Measurements from ENCODE around the gene BCAS4. TPM values are rescaled to one million over a fixed set of nuclear protein-coding genes. Genes with fewer than 3 reads are reported as not detected.
"Not testable (repeated sequence)": the region's sequence is repeated elsewhere in the genome, so short reads cannot be mapped to it uniquely, and the experiment has no call there.

The BCAS4 gene
- total RNA-seq, 1 donor from 2014 or later: 3.9 TPM

DNA sequence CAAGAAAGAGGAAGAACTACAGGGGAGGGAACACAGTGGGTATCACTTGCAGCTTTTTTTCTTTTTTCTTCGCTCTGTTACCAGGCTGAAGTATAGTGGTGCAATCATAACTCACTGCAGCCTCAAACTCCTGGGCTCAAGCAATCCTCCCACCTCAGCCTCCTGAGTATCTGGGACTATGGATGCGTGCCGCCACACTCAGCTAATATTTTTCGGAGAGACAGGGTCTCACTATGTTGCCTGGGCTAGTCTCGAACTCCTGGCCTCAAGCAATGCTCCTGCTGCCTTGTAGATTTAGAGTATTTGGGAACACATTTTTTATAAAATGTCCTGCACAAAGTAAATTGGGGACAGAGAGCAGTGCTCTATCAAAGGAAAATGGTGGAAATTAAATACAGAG lies 35.2 kb upstream of the BCAS4 start:
- peaks cover 19% of the 10 kb centered on the region for H3K4me1 ChIP-seq
- ATAC-seq (no peak), DNase-seq (no peak)
- intact Hi-C loops (cut with DNase I): no loop called here
- no peak overlapping the region for H3K4me3 ChIP-seq
- no peaks in the 10 kb centered on the region for H3K27me3 ChIP-seq (ENCODE audit: low read depth)
- TF ChIP-seq, protein P1, sequence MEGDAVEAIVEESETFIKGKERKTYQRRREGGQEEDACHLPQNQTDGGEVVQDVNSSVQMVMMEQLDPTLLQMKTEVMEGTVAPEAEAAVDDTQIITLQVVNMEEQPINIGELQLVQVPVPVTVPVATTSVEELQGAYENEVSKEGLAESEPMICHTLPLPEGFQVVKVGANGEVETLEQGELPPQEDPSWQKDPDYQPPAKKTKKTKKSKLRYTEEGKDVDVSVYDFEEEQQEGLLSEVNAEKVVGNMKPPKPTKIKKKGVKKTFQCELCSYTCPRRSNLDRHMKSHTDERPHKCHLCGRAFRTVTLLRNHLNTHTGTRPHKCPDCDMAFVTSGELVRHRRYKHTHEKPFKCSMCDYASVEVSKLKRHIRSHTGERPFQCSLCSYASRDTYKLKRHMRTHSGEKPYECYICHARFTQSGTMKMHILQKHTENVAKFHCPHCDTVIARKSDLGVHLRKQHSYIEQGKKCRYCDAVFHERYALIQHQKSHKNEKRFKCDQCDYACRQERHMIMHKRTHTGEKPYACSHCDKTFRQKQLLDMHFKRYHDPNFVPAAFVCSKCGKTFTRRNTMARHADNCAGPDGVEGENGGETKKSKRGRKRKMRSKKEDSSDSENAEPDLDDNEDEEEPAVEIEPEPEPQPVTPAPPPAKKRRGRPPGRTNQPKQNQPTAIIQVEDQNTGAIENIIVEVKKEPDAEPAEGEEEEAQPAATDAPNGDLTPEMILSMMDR (IDR thresholded peaks at IDR 0.05): no peak
- no peaks in the 10 kb centered on the region for H3K36me3 ChIP-seq
- no peak overlapping the region for H3K27ac ChIP-seq
- H3K9me3 ChIP-seq: no peaks in the 10 kb centered on the region

DNA sequence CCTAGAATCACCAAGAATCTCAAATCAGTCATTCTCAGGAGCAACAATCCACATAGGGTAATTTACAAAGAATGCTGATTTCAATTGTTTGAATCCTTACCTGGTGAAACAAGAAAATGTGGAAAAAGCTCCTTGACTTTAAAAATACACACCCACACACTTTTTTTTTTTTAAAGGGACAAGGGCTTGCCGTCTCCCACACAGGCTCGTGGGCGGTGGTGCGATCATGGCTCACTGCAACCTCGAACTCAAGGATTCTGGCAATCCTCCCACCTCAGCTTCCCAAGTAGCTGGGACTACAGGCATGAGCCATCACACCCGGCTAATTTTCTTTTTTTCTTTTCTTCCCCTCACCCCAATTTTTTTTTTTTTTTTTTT lies 32.8 kb upstream of the BCAS4 start:
- TF ChIP-seq, protein P1 (IDR thresholded peaks at IDR 0.05): no peak
- no peaks in the 10 kb centered on the region for H3K9me3 ChIP-seq
- peaks cover 19% of the 10 kb centered on the region for H3K4me1 ChIP-seq
- H3K36me3 ChIP-seq: no peaks in the 10 kb centered on the region
- no peak for DNase-seq
- H3K4me3 ChIP-seq: no peak overlapping the region
- no peaks in the 10 kb centered on the region for H3K27me3 ChIP-seq (ENCODE audit: low read depth)
- intact Hi-C loops (cut with DNase I): no loop called here
- H3K27ac ChIP-seq: peak overlapping the region; percentile 80
- ATAC-seq: peak; percentile 36 to 61

DNA sequence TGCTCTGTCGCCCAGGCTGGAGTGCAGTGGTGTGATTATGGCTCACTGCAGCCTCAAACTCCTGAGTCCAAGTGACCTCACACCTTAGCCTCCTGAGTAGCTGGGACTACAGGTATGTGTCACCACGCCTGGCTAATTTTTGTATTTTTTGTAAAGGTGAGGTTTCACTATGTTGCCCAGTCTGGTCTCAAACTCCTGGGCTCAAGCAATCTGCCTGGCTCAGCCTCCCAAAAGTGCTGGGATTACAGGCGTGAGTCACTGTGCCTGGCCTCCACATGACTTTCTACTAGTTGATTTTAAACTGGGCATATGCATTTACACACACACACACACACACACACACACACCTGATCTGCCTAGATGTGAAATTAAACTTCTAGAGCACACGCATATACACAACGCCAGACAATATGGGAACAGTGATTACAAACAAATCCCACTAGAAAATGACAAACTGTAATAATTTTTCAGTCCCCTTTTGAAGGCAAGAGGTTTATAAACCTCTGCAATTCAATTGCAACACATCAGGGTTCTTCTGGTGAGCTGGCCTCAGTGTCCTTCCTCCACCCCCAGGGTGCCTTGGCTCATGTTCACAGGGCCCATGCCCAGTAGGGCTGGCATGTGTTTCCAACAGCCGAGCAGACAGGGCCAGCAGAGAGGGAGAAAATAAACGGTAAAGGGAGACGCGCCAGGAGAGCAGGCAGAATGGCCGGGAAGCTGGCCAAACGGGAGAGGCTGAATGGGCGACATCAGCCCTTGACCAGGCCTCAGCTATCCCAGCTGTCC lies 32.2 kb upstream of the BCAS4 start:
- peaks cover 19% of the 10 kb centered on the region for H3K4me1 ChIP-seq
- DNase-seq: peak; percentile 60
- ATAC-seq: peak; percentile 48 to 60
- no peaks in the 10 kb centered on the region for H3K27me3 ChIP-seq (ENCODE audit: low read depth)
- H3K27ac ChIP-seq: peak overlapping the region; percentile 80
- H3K36me3 ChIP-seq: no peaks in the 10 kb centered on the region
- intact Hi-C loops (cut with DNase I): no loop called here
- H3K9me3 ChIP-seq: no peaks in the 10 kb centered on the region
- H3K4me3 ChIP-seq: no peak overlapping the region
- TF ChIP-seq, protein P1 (IDR thresholded peaks at IDR 0.05): no peak

DNA sequence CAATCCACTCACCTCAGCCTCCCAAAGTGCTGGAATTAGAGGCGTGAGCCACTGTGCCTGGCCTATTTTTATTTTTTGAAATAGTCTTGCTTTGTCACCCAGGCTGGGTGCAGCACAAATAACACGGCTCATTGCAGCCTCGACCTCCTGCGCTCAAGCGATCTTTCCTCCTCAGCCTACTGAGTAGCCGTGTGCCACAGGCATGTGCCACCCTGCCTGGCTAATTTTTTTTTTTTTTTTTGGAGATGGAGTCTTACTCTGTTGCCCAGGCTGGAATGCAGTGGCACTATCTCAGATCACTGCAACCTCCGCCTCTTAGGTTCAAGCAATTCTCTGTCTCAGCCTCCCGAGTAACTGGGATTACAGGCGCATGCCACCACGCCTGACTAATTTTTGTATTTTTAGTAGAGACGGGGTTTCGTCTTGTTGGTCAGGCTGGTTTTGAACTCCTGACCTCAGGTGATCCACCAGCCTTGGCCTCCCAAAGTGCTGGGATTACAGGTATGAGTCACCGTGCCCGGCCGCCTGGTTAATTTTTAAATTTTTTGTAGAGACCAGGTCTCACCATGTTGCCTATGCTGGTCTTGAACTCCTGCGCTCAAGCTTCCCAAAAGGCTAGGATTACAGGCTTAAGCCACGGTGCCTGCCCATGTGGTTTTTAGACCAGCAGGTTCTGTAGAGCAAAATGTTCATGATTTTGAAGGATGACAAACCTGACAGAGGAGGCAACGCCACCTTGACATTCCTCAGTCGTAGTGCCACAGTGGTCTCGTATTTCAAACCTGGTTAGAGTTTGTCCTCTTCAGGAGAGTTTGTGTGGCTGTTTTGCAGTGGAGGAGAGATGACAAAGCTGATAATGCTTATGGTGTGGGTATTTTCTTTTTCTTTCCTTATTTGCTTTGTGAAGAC lies 31.1 kb upstream of the BCAS4 start:
- DNase-seq; intact Hi-C loops (cut with DNase I); H3K36me3 ChIP-seq; H3K4me3 ChIP-seq; H3K27me3 ChIP-seq (ENCODE audit: low read depth); H3K9me3 ChIP-seq; ATAC-seq: not testable (repeated sequence)
- H3K27ac ChIP-seq: peak overlapping the region; percentile 80
- peaks cover 19% of the 10 kb centered on the region for H3K4me1 ChIP-seq

DNA sequence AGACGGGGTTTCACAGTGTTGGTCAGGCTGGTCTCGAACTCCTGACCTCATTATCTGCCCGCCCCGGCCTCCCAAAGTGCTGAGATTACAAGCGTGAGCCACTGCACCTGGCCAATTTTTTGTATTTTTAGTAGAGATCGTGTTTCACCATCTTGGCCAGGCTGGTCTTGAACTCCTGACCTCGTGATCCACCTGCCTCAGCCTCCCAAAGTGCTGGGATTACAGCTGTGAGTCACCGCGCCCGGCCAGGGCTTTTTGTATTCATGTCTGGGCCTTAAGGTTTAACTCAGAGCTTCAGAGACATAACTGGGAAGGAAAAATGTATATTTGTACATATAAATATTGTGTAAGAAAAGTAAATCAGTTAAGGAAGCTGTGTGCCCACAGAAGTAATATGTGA lies 29.6 kb upstream of the BCAS4 start:
- DNase-seq; H3K9me3 ChIP-seq; H3K27ac ChIP-seq; H3K4me3 ChIP-seq; H3K27me3 ChIP-seq (ENCODE audit: low read depth); ATAC-seq; intact Hi-C loops (cut with DNase I); H3K36me3 ChIP-seq: not testable (repeated sequence)
- H3K4me1 ChIP-seq: peaks cover 19% of the 10 kb centered on the region

DNA sequence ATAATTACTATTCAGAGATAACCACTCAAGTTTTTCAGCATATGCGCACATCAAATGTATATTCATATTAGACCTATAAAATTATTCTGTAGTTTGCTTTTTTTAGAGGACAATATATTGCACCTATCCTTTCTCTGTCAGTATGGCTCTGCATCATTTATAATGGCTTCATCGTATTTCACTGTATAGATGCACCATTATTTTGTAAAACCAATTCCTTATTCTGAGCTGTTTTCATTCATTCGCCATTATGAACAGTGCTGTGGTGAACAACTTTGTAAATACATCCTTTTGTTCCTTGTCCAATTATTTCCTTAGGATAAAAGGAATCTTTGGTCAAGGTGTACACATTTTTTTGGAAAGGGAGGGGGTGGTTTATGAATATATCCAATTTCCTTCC lies 29.2 kb upstream of the BCAS4 start:
- H3K9me3 ChIP-seq: no peaks in the 10 kb centered on the region
- no peak for ATAC-seq
- peaks cover 19% of the 10 kb centered on the region for H3K4me1 ChIP-seq
- H3K27ac ChIP-seq: no peak overlapping the region
- TF ChIP-seq, protein P1 (IDR thresholded peaks at IDR 0.05): no peak
- intact Hi-C loops (cut with DNase I): no loop called here
- H3K4me3 ChIP-seq: no peak overlapping the region
- no peaks in the 10 kb centered on the region for H3K36me3 ChIP-seq
- no peaks in the 10 kb centered on the region for H3K27me3 ChIP-seq (ENCODE audit: low read depth)
- no peak for DNase-seq

DNA sequence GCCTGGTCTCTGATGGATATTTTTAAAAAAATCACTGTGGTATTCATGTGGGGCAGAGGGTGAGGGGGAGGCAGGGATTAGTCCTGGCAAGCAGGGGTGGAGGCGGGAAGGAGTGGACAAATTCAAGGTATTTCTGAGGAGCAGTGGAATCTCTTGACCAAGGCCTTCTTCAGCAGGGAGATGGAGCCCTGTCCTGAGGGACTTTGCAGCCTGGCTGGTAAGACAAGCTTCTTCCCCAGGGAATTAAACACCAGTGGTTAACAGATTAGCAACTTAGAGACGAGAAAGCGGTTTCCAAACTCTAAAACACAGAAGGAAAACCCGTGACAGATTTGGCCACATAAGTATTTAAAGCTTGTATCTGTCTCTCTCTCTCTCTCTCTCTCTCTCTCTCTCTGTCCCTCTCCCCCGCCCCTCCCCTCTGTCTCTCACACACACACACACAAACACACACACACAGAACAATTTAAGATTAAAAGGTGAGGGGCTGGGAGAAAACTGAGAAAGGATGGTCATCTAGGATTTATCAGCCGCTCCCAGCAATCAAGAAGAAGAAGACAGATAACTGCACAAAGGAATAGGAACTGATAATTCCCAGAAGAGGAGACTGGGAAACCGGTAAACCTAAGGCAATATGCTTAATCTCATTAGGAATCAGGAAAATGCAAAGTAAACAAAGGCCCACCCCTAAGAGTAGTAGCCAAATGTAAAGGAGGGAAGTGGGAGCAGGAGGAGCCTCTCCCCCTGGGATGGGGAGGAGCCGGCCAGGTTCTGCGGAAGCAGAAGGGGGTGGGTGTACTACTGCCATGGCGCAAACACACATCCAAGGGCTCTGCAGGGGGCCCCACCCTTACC lies 27.7 kb upstream of the BCAS4 start:
- DNase-seq; H3K27ac ChIP-seq; H3K9me3 ChIP-seq; H3K27me3 ChIP-seq (ENCODE audit: low read depth); H3K4me3 ChIP-seq; H3K36me3 ChIP-seq; intact Hi-C loops (cut with DNase I): not testable (repeated sequence)
- peak in 1 of 2 donors; percentile 29 for ATAC-seq
- H3K4me1 ChIP-seq: peaks cover 15% of the 10 kb centered on the region

DNA sequence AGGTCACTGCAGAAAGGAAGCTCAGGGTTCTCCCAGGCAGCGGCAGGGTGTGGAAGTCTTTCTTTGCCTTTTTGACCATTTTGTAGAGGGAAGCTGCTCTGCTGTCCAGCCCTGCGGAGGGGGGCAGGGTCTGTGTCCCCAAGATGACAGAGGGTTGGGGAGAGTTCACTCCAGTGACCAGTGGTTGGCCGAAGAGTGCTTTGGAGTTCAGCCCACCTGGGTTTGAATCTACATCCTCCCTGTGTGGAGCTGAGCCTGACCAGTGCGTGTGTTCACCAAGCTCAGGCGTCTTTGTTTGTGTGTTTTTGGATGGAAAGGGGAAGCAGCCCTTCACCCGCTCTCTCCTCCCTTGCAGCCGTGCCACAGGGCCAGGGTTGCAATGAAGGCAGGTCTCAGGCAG lies 25.9 kb upstream of the BCAS4 start:
- H3K36me3 ChIP-seq; H3K4me1 ChIP-seq; H3K27ac ChIP-seq; intact Hi-C loops (cut with DNase I); H3K4me3 ChIP-seq; H3K27me3 ChIP-seq (ENCODE audit: low read depth); H3K9me3 ChIP-seq: not testable (repeated sequence)
- peak; percentile 17 for DNase-seq
- ATAC-seq: peak in 1 of 2 donors; percentile 30

Data from lower lobe of right lung (tissue), 2 donors.